NCI-H2227 treated with DMSO at 0.1 percent for 48 hours (cell line): Measurements from ENCODE around the gene BPTF.
"Not testable (repeated sequence)": the region's sequence is repeated elsewhere in the genome, so short reads cannot be mapped to it uniquely, and the experiment has no call there.

ENCODE experiments used
- DNase-seq: peaks from one replicate; lab custom pipeline; 2025; lab: John Stamatoyannopoulos, UW

Gene BPTF

GRCh38 chr17:68015081-68015723 is 189.9 kb downstream of the BPTF start:
- no peak for DNase-seq

- DNase-seq: no peak
Observed at GRCh38 chr17:68016838-68017237, 191.5 kb downstream of the BPTF start.

GRCh38 chr17:68018493-68018892 is 193.2 kb downstream of the BPTF start:
- not testable (repeated sequence) for DNase-seq

- no peak for DNase-seq
Observed at GRCh38 chr17:68019336-68019674, 194.0 kb downstream of the BPTF start.

- peak; percentile 95 for DNase-seq
Observed at GRCh38 chr17:68019675-68020408, 194.5 kb downstream of the BPTF start.

GRCh38 chr17:68020409-68020756 is 195.1 kb downstream of the BPTF start:
- peak; percentile 74 for DNase-seq

- DNase-seq: not testable (repeated sequence)
Observed at GRCh38 chr17:68020791-68021190, 195.5 kb downstream of the BPTF start.

GRCh38 chr17:68021963-68022362 is 196.7 kb downstream of the BPTF start:
- DNase-seq: no peak

GRCh38 chr17:68022547-68022946 is 197.2 kb downstream of the BPTF start:
- DNase-seq: not testable (repeated sequence)

- DNase-seq: no peak
Observed at GRCh38 chr17:68029512-68030215, 204.4 kb downstream of the BPTF start.
